Keratinocyte (primary cell): ENCODE data around the gene SLC37A3.

Experiments
- EZH2 ChIP-seq: IDR thresholded peaks from one replicate; pipeline ENCODE4 v1.6.1; 2012; ENCODE audit warnings: inconsistent platforms, mild to moderate bottlenecking, low read length, moderate library complexity
- TF ChIP-seq, protein P1 (sequence below), 3 experiments: IDR thresholded peaks in 1 of 3; conservative IDR thresholded peaks in 1 of 3; optimal IDR thresholded peaks in 1 of 3; 2 replicates in 2 of 3; 3 replicates in 1 of 3; pipeline versions ENCODE3 to v1.5.1; 2011; ENCODE audit warnings: low read length in 3 of 3, mild to moderate bottlenecking in 3 of 3, moderate library complexity in 2 of 3, control low read depth in 1 of 3, inconsistent platforms in 1 of 3; ENCODE audit not compliant: insufficient read depth in 2 of 3; ENCODE audit errors: extremely low read depth in 1 of 3

DNA sequence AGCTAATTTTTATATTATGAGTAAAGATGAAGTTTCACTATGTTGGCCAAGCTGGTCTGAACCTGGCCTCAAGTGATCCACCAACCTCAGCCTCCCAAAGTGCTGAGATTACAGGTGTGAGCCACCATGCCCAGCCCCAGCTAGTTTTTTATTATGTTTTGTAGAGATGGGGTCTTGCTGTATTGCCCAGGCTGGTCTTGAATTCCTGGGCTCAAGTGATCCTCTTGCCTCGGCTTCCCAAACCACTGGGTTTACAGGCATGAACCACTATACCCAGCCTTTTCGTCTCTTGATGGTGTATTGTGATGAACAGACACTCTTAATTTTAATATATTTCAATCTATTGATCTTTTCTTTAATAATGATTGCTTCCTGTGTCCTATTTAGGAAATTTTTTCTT is 23.2 kb upstream of the SLC37A3 start:
- TF ChIP-seq, protein P1, sequence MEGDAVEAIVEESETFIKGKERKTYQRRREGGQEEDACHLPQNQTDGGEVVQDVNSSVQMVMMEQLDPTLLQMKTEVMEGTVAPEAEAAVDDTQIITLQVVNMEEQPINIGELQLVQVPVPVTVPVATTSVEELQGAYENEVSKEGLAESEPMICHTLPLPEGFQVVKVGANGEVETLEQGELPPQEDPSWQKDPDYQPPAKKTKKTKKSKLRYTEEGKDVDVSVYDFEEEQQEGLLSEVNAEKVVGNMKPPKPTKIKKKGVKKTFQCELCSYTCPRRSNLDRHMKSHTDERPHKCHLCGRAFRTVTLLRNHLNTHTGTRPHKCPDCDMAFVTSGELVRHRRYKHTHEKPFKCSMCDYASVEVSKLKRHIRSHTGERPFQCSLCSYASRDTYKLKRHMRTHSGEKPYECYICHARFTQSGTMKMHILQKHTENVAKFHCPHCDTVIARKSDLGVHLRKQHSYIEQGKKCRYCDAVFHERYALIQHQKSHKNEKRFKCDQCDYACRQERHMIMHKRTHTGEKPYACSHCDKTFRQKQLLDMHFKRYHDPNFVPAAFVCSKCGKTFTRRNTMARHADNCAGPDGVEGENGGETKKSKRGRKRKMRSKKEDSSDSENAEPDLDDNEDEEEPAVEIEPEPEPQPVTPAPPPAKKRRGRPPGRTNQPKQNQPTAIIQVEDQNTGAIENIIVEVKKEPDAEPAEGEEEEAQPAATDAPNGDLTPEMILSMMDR (optimal IDR thresholded peaks at IDR 0.05 in 1 of 3, IDR thresholded peaks at IDR 0.05 in 1 of 3, conservative IDR thresholded peaks at IDR 0.05 in 1 of 3; ENCODE audit: extremely low read depth in 1 of 3, insufficient read depth in 2 of 3, low read length in 3 of 3) = no peak
- no peak for TF ChIP-seq EZH2
